GM21619 (cell line): ENCODE results near the gene FLT3LG.
A peak's percentile ranks its signal among the peaks of the same experiment; 100 is the strongest.
"Not testable (repeated sequence)": the region's sequence is repeated elsewhere in the genome, so short reads cannot be mapped to it uniquely, and the experiment has no call there.

Source experiments
- ATAC-seq: cut with Tn5 transposase; IDR thresholded peaks from one replicate; pipeline ENCODE4 v1.9.1; 2021; ENCODE audit not compliant: unreplicated experiment

FLT3LG gene

GRCh38 chr19:49461130-49461529 lies 12.9 kb upstream of the FLT3LG start:
- not testable (repeated sequence) for ATAC-seq

DNA sequence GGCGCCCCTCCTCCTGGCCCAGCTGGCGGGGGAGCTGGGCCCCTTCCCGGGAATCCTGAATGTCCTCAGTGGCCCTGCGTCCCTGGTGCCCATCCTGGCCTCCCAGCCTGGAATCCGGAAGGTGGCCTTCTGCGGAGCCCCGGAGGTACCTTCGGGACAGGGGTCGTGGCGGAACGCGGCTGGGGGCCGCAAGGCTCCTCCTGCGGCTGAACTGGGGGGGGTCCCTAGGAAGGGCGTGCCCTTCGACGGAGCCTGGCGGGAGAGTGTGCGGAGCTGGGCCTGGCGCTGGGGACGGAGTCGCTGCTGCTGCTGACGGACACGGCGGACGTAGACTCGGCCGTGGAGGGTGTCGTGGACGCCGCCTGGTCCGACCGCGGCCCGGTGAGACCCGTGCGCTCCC lies 12.4 kb upstream of the FLT3LG start:
- no peak for ATAC-seq

GRCh38 chr19:49462492-49462891 lies 11.5 kb upstream of the FLT3LG start:
- ATAC-seq = no peak

DNA sequence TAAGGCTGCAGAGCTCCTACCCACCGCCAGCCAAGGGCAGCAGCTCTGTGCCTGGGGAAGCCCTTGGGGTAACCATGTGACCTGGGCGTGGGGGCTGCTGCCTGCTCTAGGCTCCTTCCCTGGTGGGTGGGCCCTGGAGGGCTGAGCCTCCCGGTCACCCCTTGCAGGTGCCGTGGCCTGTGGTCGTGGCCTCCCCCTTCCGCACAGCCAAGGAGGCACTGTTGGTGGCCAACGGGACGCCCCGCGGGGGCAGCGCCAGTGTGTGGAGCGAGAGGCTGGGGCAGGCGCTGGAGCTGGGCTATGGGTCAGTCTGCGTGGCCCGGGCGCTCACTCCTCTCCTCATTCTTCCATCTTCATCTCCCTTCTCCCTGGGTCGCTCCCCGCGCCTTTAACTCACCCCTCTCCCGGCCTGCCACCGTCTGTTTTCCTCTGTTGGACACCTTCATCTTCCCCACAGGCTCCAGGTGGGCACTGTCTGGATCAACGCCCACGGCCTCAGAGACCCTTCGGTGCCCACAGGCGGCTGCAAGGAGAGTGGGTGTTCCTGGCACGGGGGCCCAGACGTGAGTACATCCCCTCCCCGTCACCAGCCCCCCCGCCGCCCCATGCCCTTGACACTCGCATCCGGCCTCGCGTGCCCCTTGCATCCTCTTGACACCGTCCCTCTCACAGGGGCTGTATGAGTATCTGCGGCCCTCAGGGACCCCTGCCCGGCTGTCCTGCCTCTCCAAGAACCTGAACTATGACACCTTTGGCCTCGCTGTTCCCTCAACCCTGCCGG lies 9.9 kb upstream of the FLT3LG start:
- ATAC-seq = no peak

- no peak for ATAC-seq
Observed at GRCh38 chr19:49465371-49465770, 8.6 kb upstream of the FLT3LG start.

- ATAC-seq = no peak
Observed at GRCh38 chr19:49468199-49468598, 5.8 kb upstream of the FLT3LG start.

GRCh38 chr19:49468746-49469447 lies 5.1 kb upstream of the FLT3LG start:
- peak; percentile 62 for ATAC-seq

- no peak for ATAC-seq
Observed at GRCh38 chr19:49469828-49470614, 4.0 kb upstream of the FLT3LG start.

GRCh38 chr19:49470615-49470978 lies 3.4 kb upstream of the FLT3LG start:
- no peak for ATAC-seq

DNA sequence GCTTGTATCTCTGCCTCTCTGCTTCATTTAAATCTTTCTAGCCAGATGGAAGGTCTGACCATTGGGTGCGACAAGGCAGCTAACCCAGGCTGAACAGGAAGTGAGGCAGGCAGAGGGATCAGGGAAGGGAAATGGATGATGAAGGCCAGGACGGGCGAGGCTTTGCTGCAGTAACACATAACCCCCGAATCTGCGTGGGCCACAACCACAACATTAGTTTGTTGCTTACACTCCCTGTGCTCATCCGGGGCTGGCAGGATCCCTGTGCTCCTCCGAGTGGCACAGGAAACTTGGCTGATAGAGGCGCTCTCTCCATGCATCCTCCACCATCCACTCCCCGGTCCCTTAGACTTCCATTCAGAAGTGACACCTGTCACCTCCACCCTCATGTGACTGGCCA lies 1.1 kb upstream of the FLT3LG start:
- ATAC-seq = no peak

DNA sequence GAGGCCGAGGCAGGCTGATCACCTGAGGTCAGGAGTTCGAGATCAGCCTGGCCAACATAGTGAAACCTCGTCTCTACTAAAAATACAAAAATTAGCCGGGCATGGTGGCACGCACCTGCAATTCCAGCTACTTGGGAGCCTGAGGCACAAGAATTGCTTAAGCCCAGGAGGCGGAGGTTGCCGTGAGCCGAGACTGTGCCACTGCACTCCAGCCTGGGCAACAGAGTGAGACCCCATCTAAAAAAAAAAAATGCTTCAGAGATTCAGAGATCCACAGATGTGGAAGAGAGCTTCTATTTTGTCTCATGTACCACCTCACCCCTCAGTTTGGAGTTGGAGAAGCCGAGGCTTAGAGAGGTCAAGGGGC lies 531 bp upstream of the FLT3LG start:
- ATAC-seq = not testable (repeated sequence)

- no peak for ATAC-seq
Observed at GRCh38 chr19:49474542-49474924, 518 bp downstream of the FLT3LG start.

DNA sequence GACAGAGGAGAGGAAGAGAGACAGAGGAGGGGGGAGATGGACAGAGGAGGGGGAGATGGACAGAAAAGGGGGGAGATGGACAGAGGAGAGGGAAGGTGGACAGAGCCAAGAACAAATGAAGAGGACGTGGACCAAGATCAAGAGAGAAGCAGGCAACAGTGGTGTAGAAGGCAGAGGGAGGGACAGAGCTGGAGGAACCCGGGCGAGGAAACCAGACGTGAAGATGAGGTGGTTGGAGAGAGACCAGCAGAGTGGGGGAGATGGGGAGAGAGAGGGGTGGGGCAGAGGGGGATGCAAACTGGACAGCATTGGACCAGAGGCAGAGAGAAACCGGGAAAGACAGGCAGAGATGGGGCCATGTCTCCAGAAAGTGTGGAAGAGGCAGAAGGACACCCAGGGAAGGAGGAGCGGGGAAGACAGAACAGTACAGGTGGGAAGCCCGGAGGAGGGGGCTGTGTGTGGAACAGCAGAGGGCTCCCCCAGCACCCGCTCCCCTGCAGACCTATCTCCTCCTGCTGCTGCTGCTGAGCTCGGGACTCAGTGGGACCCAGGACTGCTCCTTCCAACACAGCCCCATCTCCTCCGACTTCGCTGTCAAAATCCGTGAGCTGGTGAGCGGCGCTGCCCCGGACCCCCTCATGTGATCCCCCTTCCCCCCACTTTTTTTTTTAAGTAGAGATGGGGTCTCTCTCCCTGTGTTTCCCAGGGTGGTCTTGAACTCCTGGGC lies 1.3 kb downstream of the FLT3LG start:
- ATAC-seq = no peak

DNA sequence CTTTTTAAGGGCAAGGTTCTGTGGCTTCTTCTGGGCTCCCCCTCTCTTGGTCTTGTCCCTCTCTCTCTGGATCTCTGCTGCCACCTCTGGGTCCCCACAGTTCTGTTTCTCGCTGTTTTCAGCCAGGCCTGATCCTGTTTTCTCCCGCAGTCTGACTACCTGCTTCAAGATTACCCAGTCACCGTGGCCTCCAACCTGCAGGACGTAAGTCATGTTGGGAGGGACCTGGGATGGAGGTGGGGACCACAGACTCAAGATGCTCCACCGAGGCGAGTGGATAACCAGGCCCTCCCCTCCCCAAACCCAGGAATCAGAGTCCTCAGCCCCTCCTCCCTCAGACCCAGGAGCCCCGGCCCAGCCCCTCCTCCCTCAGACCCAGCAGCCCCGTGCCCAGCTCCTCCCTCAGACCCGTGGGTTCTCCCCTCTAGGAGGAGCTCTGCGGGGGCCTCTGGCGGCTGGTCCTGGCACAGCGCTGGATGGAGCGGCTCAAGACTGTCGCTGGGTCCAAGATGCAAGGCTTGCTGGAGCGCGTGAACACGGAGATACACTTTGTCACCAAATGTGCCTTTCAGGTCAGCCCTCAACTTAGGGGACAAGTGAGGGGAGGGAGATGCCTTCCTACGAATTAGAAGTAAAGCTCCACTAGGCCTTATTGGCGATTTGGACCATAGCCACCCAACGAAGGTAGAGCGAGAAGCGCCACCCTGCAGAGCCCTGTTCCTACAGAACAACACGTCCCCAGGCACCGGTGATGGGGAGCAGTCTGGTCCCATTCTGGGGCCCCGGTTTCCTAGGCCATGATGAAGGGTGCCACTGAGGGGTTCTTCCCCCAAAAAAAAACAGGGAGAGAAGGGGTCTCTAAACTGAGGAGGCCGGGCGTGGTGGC lies 2.2 kb downstream of the FLT3LG start:
- ATAC-seq = no peak

GRCh38 chr19:49479975-49480628 lies 6.1 kb downstream of the FLT3LG start:
- ATAC-seq = no peak

GRCh38 chr19:49481020-49481683 lies 7.1 kb downstream of the FLT3LG start:
- no peak for ATAC-seq

GRCh38 chr19:49486232-49486631 lies 12.2 kb downstream of the FLT3LG start:
- ATAC-seq = no peak

DNA sequence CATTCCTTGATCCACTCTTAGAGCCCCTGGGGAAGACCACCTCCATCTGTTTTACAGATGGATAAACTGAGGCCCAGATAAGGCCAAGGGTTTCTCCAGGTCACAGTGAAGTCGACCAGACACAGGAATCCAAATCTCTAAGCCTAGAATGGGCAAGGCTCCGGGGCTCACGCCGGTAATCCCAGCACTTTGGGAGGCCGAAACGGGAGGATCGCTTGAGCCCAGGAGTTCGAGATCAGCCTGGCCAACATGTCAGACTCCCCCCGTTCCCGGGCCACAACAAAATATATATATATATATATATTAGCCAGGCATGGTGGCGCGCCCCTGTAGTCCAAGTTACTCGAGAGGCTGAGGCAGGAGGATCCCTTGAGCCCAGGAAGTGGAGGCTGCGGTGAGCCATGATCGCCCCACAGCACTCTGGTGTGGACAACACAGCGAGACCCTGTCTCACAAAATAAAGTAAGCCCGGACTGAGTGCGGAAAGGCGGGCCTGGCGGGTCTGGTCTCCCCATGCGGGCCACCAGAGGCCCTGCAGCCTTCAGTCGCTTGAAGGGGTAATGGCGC lies 12.8 kb downstream of the FLT3LG start:
- ATAC-seq = no peak
